ENCODE measurements around the gene SYF2. TPM values are rescaled to one million over a fixed set of nuclear protein-coding genes. Genes with fewer than 3 reads are reported as not detected.

Gene SYF2
- total RNA-seq, 1 experiment from 2014 or later: 29.8 TPM

DNA sequence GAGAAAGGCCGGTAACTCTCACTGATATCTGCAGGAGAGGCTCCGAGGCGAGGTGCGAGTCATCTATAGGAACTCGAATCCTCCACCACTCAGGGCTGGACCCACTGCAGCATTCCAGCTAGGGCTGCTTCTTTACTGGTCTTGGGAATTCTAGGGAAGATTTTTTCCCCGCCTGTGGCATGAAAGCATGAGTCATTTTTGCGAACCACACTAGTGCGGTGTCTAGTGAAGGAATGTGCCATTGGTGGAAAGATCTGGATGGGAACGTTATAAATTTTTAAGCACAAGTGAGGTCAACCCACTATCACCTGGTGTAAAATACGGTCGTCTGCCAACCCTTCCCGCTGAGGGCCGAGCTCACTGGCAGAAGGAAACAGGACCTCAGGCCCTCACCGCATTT is 49.7 kb downstream of the SYF2 start:
- peak; percentile 42 for DNase-seq
- ATAC-seq: peak; percentile 29; the same call in 1 of the 2 replicates
- Histone ChIP-seq H3K9ac (ENCODE audit: low read length) (no peak overlapping the region), H2AFZ (ENCODE audit: low read length) (no peak overlapping the region), H3K79me2 (ENCODE audit: low read length) (no peaks in the 10 kb centered on the region), H3K36me3 (ENCODE audit: low read depth, low read length) (no peaks in the 10 kb centered on the region), H3F3A (ENCODE audit: low read length, unreplicated experiment) (no peaks in the 10 kb centered on the region), H4K20me1 (ENCODE audit: low read length) (no peaks in the 10 kb centered on the region), H3K4me3 (ENCODE audit: low read length) (no peak overlapping the region), H3K9me3 (ENCODE audit: low read length) (no peaks in the 10 kb centered on the region), H3K9me2 (replicated peaks; ENCODE audit: low read length) (no peaks in the 10 kb centered on the region), H3K27me3 (ENCODE audit: low read length) (no peaks in the 10 kb centered on the region), H3K4me1 (ENCODE audit: insufficient read depth, low read length) (no peaks in the 10 kb centered on the region), H3K27ac (ENCODE audit: low read length) (no peak overlapping the region), H3K4me2 (ENCODE audit: low read length) (no peak overlapping the region)
- BruUV-seq (replicated peaks): no TSS peak
- ChIA-PET POLR2A (ENCODE audit: unreplicated experiment) (no interaction called here), CTCF (no interaction called here)
- TF ChIP-seq, protein P1, sequence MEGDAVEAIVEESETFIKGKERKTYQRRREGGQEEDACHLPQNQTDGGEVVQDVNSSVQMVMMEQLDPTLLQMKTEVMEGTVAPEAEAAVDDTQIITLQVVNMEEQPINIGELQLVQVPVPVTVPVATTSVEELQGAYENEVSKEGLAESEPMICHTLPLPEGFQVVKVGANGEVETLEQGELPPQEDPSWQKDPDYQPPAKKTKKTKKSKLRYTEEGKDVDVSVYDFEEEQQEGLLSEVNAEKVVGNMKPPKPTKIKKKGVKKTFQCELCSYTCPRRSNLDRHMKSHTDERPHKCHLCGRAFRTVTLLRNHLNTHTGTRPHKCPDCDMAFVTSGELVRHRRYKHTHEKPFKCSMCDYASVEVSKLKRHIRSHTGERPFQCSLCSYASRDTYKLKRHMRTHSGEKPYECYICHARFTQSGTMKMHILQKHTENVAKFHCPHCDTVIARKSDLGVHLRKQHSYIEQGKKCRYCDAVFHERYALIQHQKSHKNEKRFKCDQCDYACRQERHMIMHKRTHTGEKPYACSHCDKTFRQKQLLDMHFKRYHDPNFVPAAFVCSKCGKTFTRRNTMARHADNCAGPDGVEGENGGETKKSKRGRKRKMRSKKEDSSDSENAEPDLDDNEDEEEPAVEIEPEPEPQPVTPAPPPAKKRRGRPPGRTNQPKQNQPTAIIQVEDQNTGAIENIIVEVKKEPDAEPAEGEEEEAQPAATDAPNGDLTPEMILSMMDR (conservative IDR thresholded peaks at IDR 0.05; ENCODE audit: low read depth, low read length): no peak
- TF ChIP-seq EZH2phosphoT487 (IDR thresholded peaks at IDR 0.05; ENCODE audit: borderline replicate concordance, low read length): no peak
- no peak for TF ChIP-seq EZH2 (IDR thresholded peaks at IDR 0.05; ENCODE audit: low read length, unreplicated experiment)
- intact Hi-C loops (cut with micrococcal nuclease): no loop called here

DNA sequence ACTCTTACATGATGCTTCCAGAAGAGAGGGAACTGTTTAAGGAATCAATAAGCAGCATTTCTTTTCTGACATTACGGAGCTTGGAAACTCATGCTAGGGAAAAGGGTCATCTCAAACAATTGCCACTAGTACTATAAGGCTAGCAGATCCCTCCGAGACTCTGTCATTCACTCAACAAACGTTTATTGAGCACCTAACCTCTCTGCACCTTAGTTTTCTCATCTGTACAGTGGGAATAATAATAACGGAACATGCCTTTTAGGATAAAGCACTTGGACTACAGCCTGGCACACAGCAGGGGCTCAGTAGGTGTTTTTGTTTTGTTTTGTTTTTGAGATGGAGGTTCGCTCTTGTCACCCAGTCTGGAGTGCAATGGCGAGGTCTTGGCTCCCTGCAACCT is 51.3 kb downstream of the SYF2 start:
- intact Hi-C loops (cut with micrococcal nuclease): no loop called here
- Histone ChIP-seq H3F3A (ENCODE audit: low read length, unreplicated experiment) (no peaks in the 10 kb centered on the region), H3K9ac (ENCODE audit: low read length) (no peak overlapping the region), H3K9me2 (replicated peaks; ENCODE audit: low read length) (no peaks in the 10 kb centered on the region), H2AFZ (ENCODE audit: low read length) (no peak overlapping the region), H3K4me3 (ENCODE audit: low read length) (no peak overlapping the region), H3K4me1 (ENCODE audit: insufficient read depth, low read length) (no peaks in the 10 kb centered on the region), H3K27me3 (ENCODE audit: low read length) (no peaks in the 10 kb centered on the region), H3K27ac (ENCODE audit: low read length) (no peak overlapping the region), H4K20me1 (ENCODE audit: low read length) (no peaks in the 10 kb centered on the region), H3K36me3 (ENCODE audit: low read depth, low read length) (no peaks in the 10 kb centered on the region), H3K4me2 (ENCODE audit: low read length) (no peak overlapping the region), H3K79me2 (ENCODE audit: low read length) (no peaks in the 10 kb centered on the region), H3K9me3 (ENCODE audit: low read length) (no peaks in the 10 kb centered on the region)
- ChIA-PET POLR2A (ENCODE audit: unreplicated experiment) (no interaction called here), CTCF (no interaction called here)
- DNase-seq (no peak), ATAC-seq (no peak)
- TF ChIP-seq EZH2 (IDR thresholded peaks at IDR 0.05; ENCODE audit: low read length, unreplicated experiment): no peak
- TF ChIP-seq, protein P1 (conservative IDR thresholded peaks at IDR 0.05; ENCODE audit: low read depth, low read length): no peak
- TF ChIP-seq EZH2phosphoT487 (IDR thresholded peaks at IDR 0.05; ENCODE audit: borderline replicate concordance, low read length): no peak
- no TSS peak for BruUV-seq (replicated peaks)

DNA sequence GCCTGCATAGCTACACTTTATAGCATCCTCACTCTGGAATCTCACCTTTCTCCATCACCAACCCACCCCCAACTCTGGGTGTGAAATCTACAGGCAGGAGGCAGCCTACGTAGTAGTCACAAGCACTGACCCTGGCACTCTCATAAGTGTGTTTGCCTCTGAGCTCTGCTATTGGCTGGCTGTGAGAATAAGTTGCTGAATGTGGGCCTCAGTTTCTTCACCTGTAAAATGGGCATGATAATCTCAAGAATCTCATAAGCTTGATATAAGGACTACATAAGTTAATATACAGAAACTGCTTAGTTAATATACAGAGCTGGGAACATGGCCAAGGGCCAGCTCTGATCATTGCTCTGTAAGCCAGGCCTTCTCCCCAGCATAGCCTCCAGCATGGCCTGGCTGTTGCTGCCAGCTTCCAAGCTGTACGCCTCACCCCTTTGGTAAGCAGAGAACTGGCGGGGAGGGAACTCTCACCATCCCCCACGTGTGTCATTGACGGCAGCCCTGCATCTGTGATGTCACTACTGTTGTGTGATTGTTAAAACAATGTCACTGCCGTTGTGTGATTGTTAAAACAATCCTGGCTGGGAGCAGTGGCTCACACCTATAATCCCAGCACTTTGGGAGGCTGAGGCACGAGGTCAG is 53.3 kb downstream of the SYF2 start:
- no peaks in the 10 kb centered on the region for H3F3A ChIP-seq (ENCODE audit: low read length, unreplicated experiment)
- TF ChIP-seq EZH2 (IDR thresholded peaks at IDR 0.05; ENCODE audit: low read length, unreplicated experiment): no peak
- TF ChIP-seq, protein P1 (conservative IDR thresholded peaks at IDR 0.05; ENCODE audit: low read depth, low read length): no peak
- TF ChIP-seq EZH2phosphoT487 (IDR thresholded peaks at IDR 0.05; ENCODE audit: borderline replicate concordance, low read length): no peak
- H3K4me3 ChIP-seq (ENCODE audit: low read length): no peak overlapping the region
- ATAC-seq (no peak), DNase-seq (no peak)
- no peaks in the 10 kb centered on the region for H3K9me3 ChIP-seq (ENCODE audit: low read length)
- H3K27ac ChIP-seq (ENCODE audit: low read length): no peak overlapping the region
- no peak overlapping the region for H3K9ac ChIP-seq (ENCODE audit: low read length)
- H3K36me3 ChIP-seq (ENCODE audit: low read depth, low read length): no peaks in the 10 kb centered on the region
- H3K27me3 ChIP-seq (ENCODE audit: low read length): no peaks in the 10 kb centered on the region
- no peak overlapping the region for H2AFZ ChIP-seq (ENCODE audit: low read length)
- no peaks in the 10 kb centered on the region for H3K9me2 ChIP-seq (replicated peaks; ENCODE audit: low read length)
- H3K79me2 ChIP-seq (ENCODE audit: low read length): no peaks in the 10 kb centered on the region
- ChIA-PET CTCF (no interaction called here), POLR2A (ENCODE audit: unreplicated experiment) (no interaction called here)
- H4K20me1 ChIP-seq (ENCODE audit: low read length): no peaks in the 10 kb centered on the region
- no TSS peak for BruUV-seq (replicated peaks)
- intact Hi-C loops (cut with micrococcal nuclease): no loop called here
- H3K4me2 ChIP-seq (ENCODE audit: low read length): no peak overlapping the region
- H3K4me1 ChIP-seq (ENCODE audit: insufficient read depth, low read length): no peaks in the 10 kb centered on the region
